Activated B cell treated with CpG ODN at 0.5 μM for 24 hours (primary cell): ENCODE data around the gene PAEP. TPM values are rescaled to one million over a fixed set of nuclear protein-coding genes. Genes with fewer than 3 reads are reported as not detected.

Experiments
- ATAC-seq: fragments of 200-7000 bp; cut with Tn5 transposase; one replicate; pipeline ENCODE4 v1.10.0; 2021; ENCODE audit warnings: low read depth, mild to moderate bottlenecking, moderate library complexity
- CTCF ChIA-PET: fragments of 350-600 bp; sonication (Branson Sonifier 250); formaldehyde crosslinking; loops from one replicate; lab custom pipeline; 2021; ENCODE audit warnings: antibody characterized with exemption; lab: Charles Lee
- POLR2A ChIA-PET: fragments of 350-600 bp; sonication (Branson Sonifier 250); formaldehyde crosslinking; loops from one replicate; lab custom pipeline; 2021; ENCODE audit warnings: antibody characterized with exemption; lab: Charles Lee
- DNase-seq: peaks from one replicate; pipeline ENCODE4 v3.0.0; 2022
- H3K27ac Mint-ChIP-seq: one replicate; pipeline ENCODE4 v1.8.0; 2020; ENCODE audit warnings: mixed read lengths
- H3K27me3 Mint-ChIP-seq: one replicate; pipeline ENCODE4 v1.8.0; 2021; ENCODE audit warnings: mixed read lengths
- H3K36me3 Mint-ChIP-seq: one replicate; pipeline ENCODE4 v1.8.0; 2021; ENCODE audit warnings: low read depth, mixed read lengths
- H3K4me1 Mint-ChIP-seq: one replicate; pipeline ENCODE4 v1.8.0; 2021; ENCODE audit warnings: mixed read lengths
- H3K4me3 Mint-ChIP-seq: one replicate; pipeline ENCODE4 v1.8.0; 2020; ENCODE audit warnings: mild to moderate bottlenecking, mixed read lengths
- H3K9me3 Mint-ChIP-seq: one replicate; pipeline ENCODE4 v1.8.0; 2020; ENCODE audit warnings: mixed read lengths
- CTCF ChIP-seq: fragments of 200-600 bp; IDR thresholded peaks from one replicate; pipeline ENCODE4 v1.8.0; 2022; ENCODE audit warnings: antibody characterized with exemption, mild to moderate bottlenecking
- intact Hi-C: fragments of 100-400 bp; cut with micrococcal nuclease; formaldehyde crosslinking; loops from one replicate; pipeline ENCODE4 v1.15.1; 2024
- total RNA-seq: library from RNA; stranded (reverse); gene quantifications from 2 replicates; pipeline ENCODE4 v1.2.3, GENCODE V29; 2022

Gene PAEP
- total RNA-seq, 1 donor from 2014 or later: not detected

DNA sequence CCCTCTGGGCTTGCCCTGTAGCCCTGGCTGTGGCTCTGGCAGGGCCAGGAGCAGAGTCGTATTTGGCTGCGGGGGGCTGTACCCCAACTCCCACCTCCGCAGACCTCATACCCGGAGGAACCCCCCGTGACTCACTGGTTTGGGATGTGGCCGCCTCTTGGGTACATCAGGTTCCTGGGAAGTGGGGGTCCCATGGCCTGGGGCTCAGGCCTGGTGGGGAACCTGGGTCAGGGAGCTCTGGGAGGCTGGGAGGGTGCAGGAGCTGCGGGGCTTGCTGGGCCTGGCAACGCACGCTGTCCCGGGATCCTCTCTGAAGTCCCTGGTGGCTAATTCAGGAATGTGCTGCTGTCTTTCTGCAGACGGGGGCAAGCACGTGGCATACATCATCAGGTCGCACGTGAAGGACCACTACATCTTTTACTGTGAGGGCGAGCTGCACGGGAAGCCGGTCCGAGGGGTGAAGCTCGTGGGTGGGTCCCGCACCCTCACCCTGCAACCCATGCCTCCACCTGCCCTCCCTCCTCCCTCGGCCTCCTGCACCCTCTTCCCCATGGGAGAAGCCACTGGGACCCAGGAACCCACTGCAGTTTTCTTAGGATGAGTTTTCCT, 37.9 kb upstream of the PAEP start:
- POLR2A ChIA-PET: no interaction called here
- TF ChIP-seq CTCF: no peak
- DNase-seq (no peak), ATAC-seq (no peak)
- Mint-ChIP-seq H3K36me3 (no peaks in the 10 kb centered on the region), H3K4me3 (no peak overlapping the region), H3K27me3 (no peaks in the 10 kb centered on the region), H3K9me3 (no peaks in the 10 kb centered on the region), H3K27ac (no peak overlapping the region), H3K4me1 (no peaks in the 10 kb centered on the region)
- CTCF ChIA-PET: no interaction called here
- intact Hi-C loops: no loop called here

- Mint-ChIP-seq H3K27ac (no peak overlapping the region), H3K36me3 (no peaks in the 10 kb centered on the region), H3K4me1 (no peaks in the 10 kb centered on the region), H3K4me3 (no peak overlapping the region), H3K9me3 (no peaks in the 10 kb centered on the region), H3K27me3 (no peaks in the 10 kb centered on the region)
- POLR2A ChIA-PET: no interaction called here
- DNase-seq: no peak
- TF ChIP-seq CTCF: no peak
- intact Hi-C loops: no loop called here
- CTCF ChIA-PET: no interaction called here
- ATAC-seq: no peak
These were observed 37.3 kb upstream of the PAEP start for GRCh38 chr9:135524130-135524861.

- ATAC-seq (no peak), DNase-seq (no peak)
- no peak overlapping the region for H3K27ac Mint-ChIP-seq
- no peak overlapping the region for H3K4me3 Mint-ChIP-seq
- H3K36me3 Mint-ChIP-seq: no peaks in the 10 kb centered on the region
- TF ChIP-seq CTCF: no peak
- intact Hi-C loops: no loop called here
- H3K27me3 Mint-ChIP-seq: peaks cover 2% of the 10 kb centered on the region
- H3K4me1 Mint-ChIP-seq: no peaks in the 10 kb centered on the region
- ChIA-PET POLR2A (no interaction called here), CTCF (no interaction called here)
- no peaks in the 10 kb centered on the region for H3K9me3 Mint-ChIP-seq
These were observed 36.1 kb upstream of the PAEP start for GRCh38 chr9:135525241-135526088.

DNA sequence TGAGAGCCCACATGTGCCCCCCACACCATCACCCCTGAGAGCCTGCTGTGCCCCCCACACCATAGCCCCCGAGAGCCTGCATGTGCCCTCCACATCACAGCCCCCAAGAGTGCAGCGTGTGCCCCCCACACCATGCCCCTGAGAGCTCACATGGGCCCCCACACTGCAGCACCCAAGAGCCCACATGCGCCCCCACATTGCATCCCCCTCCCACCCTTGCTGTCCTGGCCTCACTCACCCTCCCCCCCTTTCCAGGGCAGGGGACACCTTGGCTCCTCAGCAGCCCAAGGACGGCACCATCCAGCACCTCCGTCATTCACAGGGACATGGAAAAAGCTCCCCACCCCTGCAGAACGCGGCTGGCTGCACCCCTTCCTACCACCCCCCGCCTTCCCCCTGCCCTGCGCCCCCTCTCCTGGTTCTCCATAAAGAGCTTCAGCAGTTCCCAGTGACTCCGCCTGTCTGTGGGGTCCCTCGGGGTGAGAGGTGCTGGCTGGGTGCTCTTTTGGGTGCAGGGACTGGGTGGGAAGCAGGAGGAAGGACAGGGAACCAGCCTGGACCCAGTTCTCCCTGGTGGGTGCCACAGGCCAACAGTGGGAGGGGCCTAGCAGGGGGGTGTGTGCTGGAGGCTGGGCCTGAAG, 35.3 kb upstream of the PAEP start:
- intact Hi-C loops: no loop called here
- H3K9me3 Mint-ChIP-seq: no peaks in the 10 kb centered on the region
- no peak overlapping the region for H3K4me3 Mint-ChIP-seq
- no peak for ATAC-seq
- no peak for TF ChIP-seq CTCF
- ChIA-PET CTCF (no interaction called here), POLR2A (no interaction called here)
- DNase-seq: no peak
- H3K27me3 Mint-ChIP-seq: peaks cover 9% of the 10 kb centered on the region
- H3K36me3 Mint-ChIP-seq: no peaks in the 10 kb centered on the region
- no peak overlapping the region for H3K27ac Mint-ChIP-seq
- no peaks in the 10 kb centered on the region for H3K4me1 Mint-ChIP-seq
